Activated T-cell treated with anti-CD3 and anti-CD28 coated beads for 24 hours (primary cell): Measurements from ENCODE around the gene TMEM119.
"Not testable (repeated sequence)": the region's sequence is repeated elsewhere in the genome, so short reads cannot be mapped to it uniquely, and the experiment has no call there.

Source experiments
- DNase-seq: peaks from one replicate; pipeline ENCODE4 v3.0.0-alpha.2; 2020; ENCODE audit warnings: low read depth

The TMEM119 gene

GRCh38 chr12:108634341-108634751 is 36.5 kb upstream of the TMEM119 start:
- no peak for DNase-seq

DNA sequence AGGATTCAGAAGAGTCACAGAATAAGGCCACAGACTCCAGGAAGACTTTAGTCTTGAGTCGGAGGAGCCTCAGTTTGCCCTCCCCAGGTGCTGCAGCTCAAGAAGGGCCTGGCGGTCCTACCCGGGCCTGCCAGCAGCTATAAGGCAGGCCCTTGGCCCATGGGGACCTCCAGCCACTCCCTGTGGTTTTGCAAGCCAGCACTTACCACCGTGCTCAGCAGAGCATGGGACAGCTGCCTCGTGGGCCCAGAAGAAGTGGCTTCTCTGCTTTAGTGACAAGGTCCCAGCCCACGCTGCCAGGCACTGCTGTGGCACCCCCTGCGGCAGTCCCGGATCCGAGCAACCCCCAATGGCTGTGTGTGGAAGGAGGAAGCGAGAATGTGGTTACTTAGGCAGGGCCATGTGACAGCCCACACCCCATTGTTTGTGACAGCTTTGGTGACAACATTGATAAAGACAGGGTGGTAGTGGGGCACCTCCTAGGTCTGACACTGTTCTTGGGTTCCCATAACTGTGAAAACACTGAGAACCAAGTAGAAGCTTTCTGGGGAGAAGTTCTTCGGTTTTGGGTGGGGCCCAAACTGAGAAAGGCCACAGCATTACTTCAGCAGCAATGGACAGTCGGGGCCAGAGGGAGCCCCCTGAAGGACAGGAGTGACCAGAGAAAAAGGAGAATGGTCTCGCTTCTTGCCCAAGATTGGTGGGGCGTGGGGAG is 35.8 kb upstream of the TMEM119 start, which contains the start of gene SELPLG:
Gene SELPLG (minus strand): TSS at position 361 of the 715 bp plus-strand sequence. CDS start 9,587 bp downstream, outside the sequence.
- peak; percentile 74 for DNase-seq

- no peak for DNase-seq
Measured at GRCh38 chr12:108633081-108633533, 35.2 kb upstream of the TMEM119 start.

DNA sequence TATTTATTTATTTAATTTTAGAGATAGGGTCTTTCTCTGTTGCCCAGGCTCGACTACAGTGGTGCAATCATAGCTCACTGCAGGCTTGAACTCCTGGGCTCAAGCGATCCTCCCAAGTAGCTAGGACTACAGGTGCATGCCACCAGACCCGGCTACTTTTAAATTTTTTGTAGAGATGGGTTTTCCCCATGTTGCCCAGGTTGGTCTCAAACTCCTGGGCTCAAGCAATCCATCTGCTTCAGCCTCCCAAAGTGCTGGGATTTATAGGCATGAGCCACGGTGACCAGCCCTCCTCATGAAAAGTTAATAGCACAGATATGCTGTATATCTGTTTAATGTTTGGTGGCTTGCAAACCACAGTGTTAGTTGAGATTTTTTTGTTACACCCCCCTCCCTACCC is 33.4 kb upstream of the TMEM119 start:
- DNase-seq, result not testable (repeated sequence)

- no peak for DNase-seq
Measured at GRCh38 chr12:108630481-108631207, 32.8 kb upstream of the TMEM119 start.

DNA sequence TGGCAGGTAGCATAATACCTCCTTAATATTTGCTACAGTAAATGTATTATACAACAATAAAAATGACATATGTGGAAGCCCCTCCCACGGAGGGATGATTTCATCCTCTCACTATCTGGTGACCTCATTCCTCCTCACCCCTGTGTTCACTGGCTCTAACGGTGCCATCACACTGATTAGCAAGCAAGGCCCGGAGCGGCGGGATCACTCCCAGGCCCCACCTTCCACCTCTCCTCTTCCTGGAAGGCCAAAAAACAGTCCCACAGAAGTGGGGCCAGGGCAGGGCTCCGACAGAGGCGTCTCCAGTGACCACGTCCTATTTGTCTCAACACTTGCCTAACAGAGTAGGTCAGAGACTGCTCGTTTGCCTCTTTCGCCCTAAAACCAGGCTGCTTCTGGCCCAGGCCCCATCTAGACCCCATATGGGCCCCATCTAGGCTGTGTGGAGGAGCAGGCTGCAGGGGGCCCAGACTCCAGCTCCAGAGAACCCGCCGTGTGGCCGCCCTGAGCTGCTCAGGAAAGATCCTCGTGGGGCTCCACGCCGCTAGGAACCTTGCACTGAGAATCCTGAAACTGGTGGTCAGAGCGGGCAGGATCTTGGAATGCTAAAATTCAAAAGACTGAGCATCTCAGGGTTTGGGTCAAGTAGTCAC is 32.1 kb upstream of the TMEM119 start:
- DNase-seq, result peak; percentile 57

DNA sequence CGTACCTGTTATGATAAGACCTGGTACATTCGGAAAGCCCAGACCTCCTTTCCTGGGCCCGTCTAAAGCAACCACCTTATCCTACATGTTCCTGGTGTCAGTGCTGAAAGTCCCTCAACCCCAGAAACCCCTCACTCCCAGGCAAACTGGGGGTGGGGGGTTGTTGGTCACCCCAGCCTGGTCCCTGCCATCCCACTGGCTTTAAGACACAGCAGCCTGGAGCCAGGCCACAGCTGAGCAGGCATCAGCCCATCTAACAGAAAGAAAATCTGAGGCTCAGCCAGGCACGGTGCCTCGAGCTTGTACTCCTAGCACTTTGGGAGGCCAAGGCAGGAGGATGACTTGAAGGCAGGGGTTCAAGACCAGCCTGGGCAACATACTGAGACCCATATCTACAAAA is 31.3 kb upstream of the TMEM119 start:
- DNase-seq, result no peak

DNA sequence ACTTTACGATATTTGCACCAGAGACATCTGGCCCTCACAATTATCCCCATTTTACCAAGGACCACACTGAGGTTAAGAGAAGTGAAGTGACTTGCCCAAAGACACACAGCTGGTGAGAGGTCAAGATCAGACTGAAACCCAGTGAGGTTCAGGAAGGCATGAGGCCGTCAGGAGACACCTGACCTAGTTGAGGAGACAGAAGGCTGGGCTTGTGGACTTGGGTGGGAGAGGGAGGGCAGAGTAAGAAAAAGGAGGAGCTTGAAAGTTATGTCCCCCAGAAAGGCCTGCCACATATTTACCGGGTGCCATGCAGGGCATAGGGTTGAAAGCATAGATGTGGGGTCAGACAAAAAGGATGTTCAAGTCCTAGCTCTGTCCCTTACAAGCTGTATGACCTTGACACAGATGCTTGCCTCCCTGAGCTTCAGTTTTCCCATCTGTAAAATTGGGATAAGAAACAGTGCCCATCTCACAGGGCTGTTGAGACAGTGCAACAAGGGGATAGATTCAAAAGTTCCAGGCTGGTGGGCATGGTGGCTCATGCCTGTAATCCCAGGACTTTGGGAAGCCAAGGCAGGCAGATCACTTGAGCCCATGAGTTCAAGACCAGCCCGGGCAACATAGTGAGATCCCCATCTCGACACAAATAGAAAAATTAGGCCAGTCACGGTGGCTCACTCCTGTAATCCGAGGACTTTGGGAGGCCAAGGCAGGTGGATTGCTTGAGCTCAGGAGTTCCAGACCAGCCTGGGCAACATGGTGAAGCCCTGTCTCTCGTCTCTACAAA is 29.4 kb upstream of the TMEM119 start:
- DNase-seq, result no peak

DNA sequence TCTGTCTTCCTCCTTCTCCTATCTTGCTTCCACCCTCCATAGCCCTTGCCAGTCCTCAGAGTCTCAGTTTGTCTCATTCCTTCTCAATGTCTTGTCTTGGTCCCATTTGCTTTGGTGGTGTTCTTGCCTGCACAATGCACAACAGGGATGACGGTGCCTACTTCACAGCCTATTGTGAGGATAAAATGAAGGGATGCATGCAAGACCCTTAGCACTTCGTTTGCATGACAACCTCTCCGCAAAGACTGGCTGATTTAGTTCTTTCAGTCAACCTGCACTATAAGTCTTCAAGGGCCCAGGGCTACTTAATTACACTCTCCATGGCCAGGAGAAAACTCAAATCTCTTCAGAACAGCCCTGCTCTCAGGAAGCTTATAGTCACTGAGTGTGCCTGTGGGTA is 27.3 kb upstream of the TMEM119 start:
- DNase-seq, result no peak

GRCh38 chr12:108623577-108623976 is 25.7 kb upstream of the TMEM119 start:
- DNase-seq, result no peak

GRCh38 chr12:108622921-108623514 is 25.1 kb upstream of the TMEM119 start:
- no peak for DNase-seq

- no peak for DNase-seq
Measured at GRCh38 chr12:108622421-108622820, 24.5 kb upstream of the TMEM119 start.

- DNase-seq, result no peak
Measured at GRCh38 chr12:108621161-108621560, 23.3 kb upstream of the TMEM119 start.

DNA sequence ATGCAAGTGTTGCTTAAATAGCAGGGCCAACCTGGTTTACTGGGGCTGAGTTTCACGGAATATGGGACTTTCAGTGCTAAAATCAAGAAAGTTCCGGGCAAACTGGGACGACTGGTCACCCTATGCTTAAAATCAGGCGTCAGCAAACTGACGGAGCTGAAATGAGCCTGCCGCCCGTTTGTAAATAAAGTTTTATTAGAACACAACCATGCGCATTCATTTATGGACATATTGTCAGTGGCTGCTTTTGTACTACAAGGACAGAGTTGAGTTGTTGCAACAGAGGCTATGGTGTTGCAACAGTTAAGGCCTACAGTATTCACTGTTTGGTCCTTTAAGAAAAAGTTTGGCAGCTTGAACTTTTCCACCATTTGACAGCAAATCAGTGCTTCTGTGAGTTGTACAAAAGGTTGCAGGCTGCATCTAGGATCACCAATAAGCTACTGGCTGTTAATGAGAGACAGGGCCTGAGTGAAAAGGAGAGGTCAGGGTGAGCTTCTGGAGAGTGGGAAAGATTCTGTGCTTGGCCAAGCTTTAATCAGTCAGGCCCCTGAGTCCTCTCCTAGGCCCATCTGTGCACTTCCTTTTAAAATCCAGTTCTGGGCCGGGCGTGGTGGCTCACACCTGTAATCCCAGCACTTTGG is 22.5 kb upstream of the TMEM119 start:
- no peak for DNase-seq

- DNase-seq, result no peak
Measured at GRCh38 chr12:108619369-108620160, 21.7 kb upstream of the TMEM119 start.

DNA sequence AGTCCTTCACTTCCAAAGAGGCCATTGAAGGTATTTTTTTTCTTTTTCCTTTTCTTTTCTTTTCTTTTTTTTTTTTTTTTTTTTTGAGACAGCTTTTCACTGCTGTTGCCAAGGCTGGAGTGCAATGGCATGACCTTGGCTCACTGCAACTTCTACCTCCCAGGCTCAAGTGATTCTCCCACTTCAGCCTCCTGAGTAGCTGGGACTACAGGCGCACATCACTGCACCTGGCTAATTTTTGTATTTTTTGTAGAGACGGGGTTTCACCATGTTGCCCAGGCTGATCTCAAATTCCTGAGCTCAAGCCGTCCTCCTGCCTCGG is 21.0 kb upstream of the TMEM119 start:
- not testable (repeated sequence) for DNase-seq

GRCh38 chr12:108618079-108618952 is 20.4 kb upstream of the TMEM119 start:
- DNase-seq, result peak; percentile 64

GRCh38 chr12:108616941-108617858 is 19.3 kb upstream of the TMEM119 start:
- DNase-seq, result peak; percentile 75
